Cardiac ventricle fibroblast (primary cell): ENCODE results near the gene HSPA2. TPM values are rescaled to one million over a fixed set of nuclear protein-coding genes. Genes with fewer than 3 reads are reported as not detected.

Experiments
- total RNA-seq: library from RNA; depleted of rRNA; stranded (reverse); fragments of >200 nt; gene quantifications from 2 replicates; pipeline ENCODE4 v1.2.3, GENCODE V29; 2015

The HSPA2 gene
- total RNA-seq = 3.6 and 4.0 TPM in 2 replicates

DNA sequence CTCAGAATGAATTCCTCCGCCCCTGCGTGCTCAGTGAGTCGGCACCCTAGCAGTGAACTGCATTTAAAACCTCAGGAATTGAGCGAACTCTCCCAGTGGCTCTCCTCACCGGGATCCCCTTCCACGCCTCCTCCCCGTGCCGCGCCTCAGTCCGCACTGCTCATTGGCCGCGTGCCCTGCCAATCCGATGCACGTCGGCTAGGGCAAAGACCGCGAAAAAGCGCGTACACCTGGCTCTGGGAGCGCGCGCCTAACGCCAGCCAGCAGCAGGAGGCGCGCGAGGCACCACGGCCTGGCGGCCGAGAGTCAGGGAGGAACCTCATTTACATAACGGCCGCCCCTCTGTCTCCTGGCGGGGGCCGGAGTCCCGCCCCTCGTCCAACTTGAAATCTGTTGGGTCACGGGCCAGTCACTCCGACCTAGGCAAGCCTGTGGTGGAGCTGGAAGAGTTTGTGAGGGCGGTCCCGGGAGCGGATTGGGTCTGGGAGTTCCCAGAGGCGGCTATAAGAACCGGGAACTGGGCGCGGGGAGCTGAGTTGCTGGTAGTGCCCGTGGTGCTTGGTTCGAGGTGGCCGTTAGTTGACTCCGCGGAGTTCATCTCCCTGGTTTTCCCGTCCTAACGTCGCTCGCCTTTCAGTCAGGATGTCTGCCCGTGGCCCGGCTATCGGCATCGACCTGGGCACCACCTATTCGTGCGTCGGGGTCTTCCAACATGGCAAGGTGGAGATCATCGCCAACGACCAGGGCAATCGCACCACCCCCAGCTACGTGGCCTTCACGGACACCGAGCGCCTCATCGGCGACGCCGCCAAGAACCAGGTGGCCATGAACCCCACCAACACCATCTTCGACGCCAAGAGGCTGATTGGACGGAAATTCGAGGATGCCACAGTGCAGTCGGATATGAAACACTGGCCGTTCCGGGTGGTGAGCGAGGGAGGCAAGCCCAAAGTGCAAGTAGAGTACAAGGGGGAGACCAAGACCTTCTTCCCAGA lies at the start of gene HSPA2:
HSPA2 (plus strand) TSS at position 534 of the 995 bp plus-strand sequence; CDS start at position 643, 109 bp downstream.

DNA sequence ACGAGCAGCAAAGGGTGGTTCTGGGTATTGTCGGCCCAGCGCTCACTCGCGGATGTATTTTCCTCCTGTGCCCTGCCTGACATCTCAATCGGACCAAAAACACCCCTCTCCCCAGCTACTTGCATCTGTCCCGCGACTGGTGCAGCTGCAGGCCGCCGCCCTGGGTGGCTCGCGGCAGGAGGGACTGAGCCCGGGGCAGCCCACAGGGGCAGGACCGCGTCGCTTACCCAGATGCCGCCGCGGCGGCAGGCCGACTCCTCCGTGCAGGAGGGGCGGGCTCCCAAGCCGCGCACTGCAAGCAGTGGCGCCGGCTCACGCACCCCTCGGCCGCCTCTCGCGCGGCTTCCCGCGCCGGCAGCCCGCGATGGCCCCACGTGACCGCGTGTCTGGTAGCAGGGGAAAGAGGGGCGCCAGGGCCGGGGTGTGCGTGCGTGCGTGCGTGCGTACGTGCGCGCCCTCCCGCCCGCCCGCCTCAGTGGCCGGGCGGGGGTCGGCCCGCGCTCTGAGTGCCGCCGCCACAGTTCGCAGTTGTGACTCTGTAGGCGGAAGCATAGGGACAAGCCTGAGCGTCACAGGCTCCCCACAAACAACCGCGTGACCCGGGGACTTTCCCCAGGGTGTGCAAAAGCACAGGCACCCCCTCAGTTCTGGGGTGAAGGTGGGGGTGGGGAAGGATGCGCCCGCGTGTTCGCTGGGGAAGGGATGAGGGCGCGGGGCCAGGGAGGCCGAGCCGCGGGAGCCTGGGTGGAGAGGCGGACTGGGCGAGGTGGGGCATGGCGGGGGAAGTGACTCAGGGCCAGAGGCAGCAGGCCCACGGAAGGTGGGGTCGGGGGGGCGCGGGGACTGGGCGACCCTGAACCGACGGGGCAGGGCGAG lies 36.9 kb upstream of the HSPA2 start, which contains the start of gene ZBTB25:
ZBTB25 (minus strand) TSS at position 405 of the 876 bp plus-strand sequence. CDS start 13,305 bp downstream, outside the sequence.

DNA sequence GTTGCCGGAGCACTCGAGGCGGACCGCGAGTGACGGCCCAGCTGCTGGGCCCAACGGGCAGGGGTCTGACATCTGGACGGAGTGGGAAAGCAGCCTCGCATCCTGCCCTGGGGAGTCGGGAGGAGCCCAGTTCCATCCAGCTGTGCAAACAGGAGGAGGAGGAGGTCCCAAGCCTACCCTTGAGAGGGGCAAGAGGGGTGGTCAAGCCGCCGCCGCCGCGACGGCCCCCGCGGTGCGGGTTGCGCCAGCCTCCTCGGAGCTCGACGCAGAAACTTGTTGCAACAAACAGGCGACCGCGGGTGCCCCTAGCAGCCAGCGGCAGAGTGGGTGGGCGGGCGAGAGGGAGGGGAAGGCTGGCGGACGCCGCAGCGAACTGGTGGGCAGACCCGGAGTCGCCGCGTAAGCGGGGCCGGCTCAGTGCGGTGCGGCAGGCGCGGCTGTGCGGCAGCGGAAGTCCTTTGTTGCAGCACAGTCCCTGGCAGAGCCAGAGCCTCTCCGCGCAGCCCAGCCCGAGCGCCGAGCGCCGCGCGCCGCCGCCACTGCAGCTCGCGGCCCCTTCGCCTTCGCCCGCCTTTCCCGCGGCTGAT lies 36.1 kb upstream of the HSPA2 start, which contains the start of gene ZBTB1:
ZBTB1 (plus strand) TSS at position 461 of the 587 bp plus-strand sequence. CDS start 16,735 bp downstream, outside the sequence.

DNA sequence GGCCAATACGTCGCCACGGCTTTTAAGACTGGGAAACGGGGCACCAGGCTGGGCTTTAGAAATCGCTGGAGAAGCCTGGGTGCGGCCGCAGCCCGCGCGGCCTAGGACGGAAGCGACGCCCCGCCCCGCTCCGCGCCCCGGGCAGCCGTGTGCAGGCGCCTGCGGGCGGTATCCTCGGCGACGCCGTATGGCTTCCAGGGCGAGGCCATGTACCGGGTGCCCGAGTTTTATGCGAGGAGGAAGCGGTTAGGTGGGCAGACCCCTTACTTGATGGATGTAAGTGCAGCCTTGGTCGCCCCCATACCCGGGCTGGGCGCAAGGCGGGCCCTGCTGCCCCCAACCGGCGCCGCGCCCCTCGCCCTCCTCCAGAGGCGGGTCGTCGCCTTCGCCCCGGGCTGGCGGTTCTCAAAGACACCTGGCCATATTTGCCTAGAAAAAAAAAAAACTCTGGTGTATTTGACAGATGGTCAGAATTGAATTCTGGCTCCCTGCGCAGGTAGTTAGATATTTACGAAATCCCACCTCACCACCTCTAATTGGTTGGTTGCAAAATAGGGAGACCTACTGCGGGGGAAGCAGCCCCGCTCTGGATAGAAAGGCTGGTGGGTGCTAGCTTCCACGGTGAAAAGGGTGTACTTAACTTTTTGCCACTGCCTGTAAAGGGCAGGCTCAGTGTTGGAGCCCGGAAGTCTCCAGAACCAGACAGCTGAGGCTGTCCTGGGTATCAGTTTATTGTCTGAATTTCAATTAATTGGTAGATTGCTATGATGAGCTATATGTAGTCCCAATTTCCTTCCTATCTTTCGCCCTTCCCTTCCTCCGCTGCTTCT lies 9.5 kb downstream of the HSPA2 start, which contains the start of gene PPP1R36:
PPP1R36 (plus strand) TSS at position 171 of the 830 bp plus-strand sequence; CDS start at position 208, 37 bp downstream.

Other genes starting within 250 kb of the HSPA2 start
- gene ESR2, start 246.4 kb upstream of the HSPA2 start, total RNA-seq = not detected in 2 replicates
- 31.3 and 31.7 TPM in 2 replicates for gene MTHFD1, start 152.4 kb upstream of the HSPA2 start, total RNA-seq
- 0.10 and 0.31 TPM in 2 replicates for gene AKAP5, start 75.2 kb upstream of the HSPA2 start, total RNA-seq
- 9.5 and 11.2 TPM in 2 replicates for gene ZBTB25, start 36.9 kb upstream of the HSPA2 start, total RNA-seq
- gene ZBTB1, start 36.0 kb upstream of the HSPA2 start, total RNA-seq = 27.3 and 37.0 TPM in 2 replicates
- gene PPP1R36, start 9.2 kb downstream of the HSPA2 start, total RNA-seq = 0.34 and 0.56 TPM in 2 replicates
- 4.3 and 9.5 TPM in 2 replicates for gene PLEKHG3, start 163.7 kb downstream of the HSPA2 start, total RNA-seq